Brain microvascular endothelial cell (primary cell): ENCODE data around the gene NDOR1.
A peak's percentile ranks its signal among the peaks of the same experiment; 100 is the strongest.

Experiments
- DNase-seq: peaks from one replicate; pipeline ENCODE4 v3.0.0-alpha.2; 2020
- H3K27ac ChIP-seq: fragments of 250-450 bp; sonication (Bioruptor Pico); 2 replicates; pipeline ENCODE4 v1.5.1; 2020; ENCODE audit warnings: mild to moderate bottlenecking, moderate library complexity
- H3K27me3 ChIP-seq: fragments of 250-450 bp; sonication (Bioruptor Pico); replicated peaks from 2 replicates; pipeline ENCODE4 v1.5.1; 2020; ENCODE audit warnings: mild to moderate bottlenecking
- H3K36me3 ChIP-seq: fragments of 250-450 bp; sonication (Bioruptor Pico); replicated peaks from 2 replicates; pipeline ENCODE4 v1.5.1; 2020; ENCODE audit warnings: mild to moderate bottlenecking
- H3K4me3 ChIP-seq: 2 replicates; pipeline ENCODE4 v1.5.1; 2011; ENCODE audit warnings: low read depth, mild to moderate bottlenecking, control low read depth, low read length, moderate library complexity
- in situ Hi-C: cut with HindIII; loops from 2 replicates; pipeline ENCODE4 v1.10.0; 2017; ENCODE audit warnings: low sequenced_read_pairs, low pct_ligation_motif_present
- TF ChIP-seq, protein P1 (sequence below): IDR thresholded peaks from 2 replicates; pipeline ENCODE4 v1.5.1; 2011; ENCODE audit warnings: low read depth, mild to moderate bottlenecking, moderate library complexity, low read length, control low read depth, inconsistent platforms; ENCODE audit errors: missing control alignments

The NDOR1 gene

DNA sequence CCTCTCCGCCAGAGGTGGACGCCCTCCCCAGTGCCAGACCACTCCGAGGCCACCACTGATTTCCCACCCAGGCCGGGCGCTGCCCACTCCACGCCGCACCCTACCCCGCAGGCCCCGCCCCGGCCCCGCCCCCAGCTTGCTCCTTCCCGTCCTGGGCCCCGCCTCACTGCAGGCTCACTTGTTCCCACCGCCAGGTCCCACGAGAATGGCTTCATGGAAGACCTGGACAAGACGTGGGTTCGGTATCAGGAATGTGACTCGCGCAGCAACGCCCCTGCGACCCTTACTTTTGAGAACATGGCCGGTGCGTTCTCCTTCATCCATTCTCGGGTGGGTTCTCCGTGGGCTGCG, 42.2 kb upstream of the NDOR1 start:
- Histone ChIP-seq H3K27ac (no peak overlapping the region), H3K36me3 (no peaks in the 10 kb centered on the region), H3K27me3 (peaks cover 79% of the 10 kb centered on the region), H3K4me3 (peak overlapping the region; percentile 12)
- no peak for DNase-seq
- in situ Hi-C loops, result no loop called here
- TF ChIP-seq, protein P1, sequence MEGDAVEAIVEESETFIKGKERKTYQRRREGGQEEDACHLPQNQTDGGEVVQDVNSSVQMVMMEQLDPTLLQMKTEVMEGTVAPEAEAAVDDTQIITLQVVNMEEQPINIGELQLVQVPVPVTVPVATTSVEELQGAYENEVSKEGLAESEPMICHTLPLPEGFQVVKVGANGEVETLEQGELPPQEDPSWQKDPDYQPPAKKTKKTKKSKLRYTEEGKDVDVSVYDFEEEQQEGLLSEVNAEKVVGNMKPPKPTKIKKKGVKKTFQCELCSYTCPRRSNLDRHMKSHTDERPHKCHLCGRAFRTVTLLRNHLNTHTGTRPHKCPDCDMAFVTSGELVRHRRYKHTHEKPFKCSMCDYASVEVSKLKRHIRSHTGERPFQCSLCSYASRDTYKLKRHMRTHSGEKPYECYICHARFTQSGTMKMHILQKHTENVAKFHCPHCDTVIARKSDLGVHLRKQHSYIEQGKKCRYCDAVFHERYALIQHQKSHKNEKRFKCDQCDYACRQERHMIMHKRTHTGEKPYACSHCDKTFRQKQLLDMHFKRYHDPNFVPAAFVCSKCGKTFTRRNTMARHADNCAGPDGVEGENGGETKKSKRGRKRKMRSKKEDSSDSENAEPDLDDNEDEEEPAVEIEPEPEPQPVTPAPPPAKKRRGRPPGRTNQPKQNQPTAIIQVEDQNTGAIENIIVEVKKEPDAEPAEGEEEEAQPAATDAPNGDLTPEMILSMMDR, result no peak

DNA sequence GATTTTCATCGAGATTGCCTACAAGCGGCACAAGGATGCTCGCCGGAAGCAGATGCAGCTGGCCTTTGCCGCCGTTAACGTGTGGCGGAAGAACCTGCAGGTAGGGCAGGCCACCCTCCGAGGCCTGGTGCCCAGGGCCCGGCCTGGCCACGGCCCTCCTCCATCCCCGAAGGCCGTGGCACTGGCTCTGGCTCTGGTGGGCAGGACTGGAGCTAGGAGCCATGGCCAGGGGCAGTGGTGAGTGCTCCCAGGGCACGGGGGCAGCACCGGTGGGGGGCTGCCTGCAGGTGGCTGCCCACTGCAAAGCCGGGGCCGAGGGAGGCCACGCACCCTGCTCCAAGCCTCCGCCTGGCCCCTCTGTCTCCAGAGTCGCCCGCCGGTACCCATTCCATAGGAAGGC, 41.7 kb upstream of the NDOR1 start:
- DNase-seq, result no peak
- Histone ChIP-seq H3K36me3 (no peaks in the 10 kb centered on the region), H3K27ac (no peak overlapping the region), H3K4me3 (no peak overlapping the region), H3K27me3 (peaks cover 79% of the 10 kb centered on the region)
- in situ Hi-C loops, result no loop called here
- TF ChIP-seq, protein P1, result no peak

DNA sequence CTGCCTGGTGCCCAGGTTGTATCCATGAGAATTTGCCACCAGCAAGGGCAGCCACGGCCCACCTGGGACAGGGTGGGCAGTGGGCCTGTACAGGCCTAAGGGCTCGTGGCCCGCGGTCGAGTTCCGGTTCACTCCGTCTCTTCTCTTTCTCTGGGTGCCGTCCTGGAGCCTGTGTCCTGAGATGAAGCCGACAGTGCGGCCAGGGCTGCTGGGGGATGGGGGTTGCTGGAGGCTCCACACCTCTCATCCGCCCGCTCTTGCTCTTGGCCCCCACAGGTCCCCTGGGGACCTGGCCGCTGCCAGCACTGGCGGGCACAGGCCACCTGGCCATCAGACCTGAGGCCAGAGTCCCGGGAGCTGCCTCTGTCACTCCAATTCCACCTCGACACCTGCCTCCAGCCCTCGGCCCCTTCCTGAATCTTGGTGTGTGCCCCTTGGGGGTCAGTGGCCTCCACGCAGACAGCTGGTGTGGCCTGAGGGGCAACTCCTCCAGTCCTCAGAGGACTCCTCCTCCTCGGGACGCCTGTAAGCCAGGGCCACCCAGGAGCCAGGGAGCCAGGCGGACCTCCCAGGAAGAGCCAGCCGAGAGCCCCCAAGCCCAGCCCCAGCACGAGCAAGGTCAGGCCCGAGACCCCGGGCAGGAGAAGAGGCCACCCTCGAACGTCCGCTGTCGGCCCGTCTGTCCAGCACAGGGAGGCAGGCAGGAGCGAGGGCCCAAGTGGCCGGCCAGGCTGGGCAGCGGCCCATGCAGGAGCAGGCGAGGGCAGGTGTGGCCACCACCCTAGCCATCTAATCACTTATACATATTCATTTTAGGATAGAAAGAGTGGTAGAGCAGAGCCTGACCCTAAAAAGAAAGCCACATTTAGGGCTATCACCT, 40.9 kb upstream of the NDOR1 start:
- in situ Hi-C loops, result no loop called here
- Histone ChIP-seq H3K27ac (no peak overlapping the region), H3K36me3 (no peaks in the 10 kb centered on the region), H3K27me3 (peaks cover 84% of the 10 kb centered on the region), H3K4me3 (no peak overlapping the region)
- DNase-seq, result no peak
- TF ChIP-seq, protein P1, result no peak

DNA sequence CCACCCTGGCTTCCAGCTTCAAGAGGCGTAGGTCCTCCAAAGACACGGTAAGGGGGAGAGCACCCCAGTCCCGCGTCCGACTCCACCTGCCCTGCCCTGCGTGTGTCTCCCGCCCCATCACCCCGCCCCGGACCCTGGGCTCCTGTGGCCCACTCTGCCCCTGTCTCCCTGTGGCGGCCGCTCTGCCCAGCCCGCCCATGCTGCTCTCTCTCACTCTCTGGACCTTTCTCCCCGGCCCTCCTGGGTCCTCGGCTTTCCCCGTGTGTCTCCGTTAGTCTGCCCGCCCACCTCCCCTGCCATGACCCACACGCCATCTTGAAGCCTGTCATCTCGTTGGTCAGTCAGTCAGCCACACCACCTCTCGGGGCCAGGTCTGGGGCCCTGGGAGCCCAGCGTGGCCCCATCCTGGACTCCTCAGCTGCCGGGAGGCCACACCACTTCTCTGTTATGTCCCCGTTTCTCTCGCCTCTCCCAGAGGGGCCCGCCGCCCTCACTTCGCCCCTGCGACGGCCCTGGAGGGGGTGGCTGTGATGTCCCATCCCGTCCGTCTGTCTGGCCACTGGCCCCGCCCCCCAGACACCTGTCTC, 40.2 kb upstream of the NDOR1 start:
- in situ Hi-C loops, result no loop called here
- no peak for DNase-seq
- peaks cover 87% of the 10 kb centered on the region for H3K27me3 ChIP-seq
- no peaks in the 10 kb centered on the region for H3K36me3 ChIP-seq
- H3K4me3 ChIP-seq, result no peak overlapping the region
- no peak overlapping the region for H3K27ac ChIP-seq
- TF ChIP-seq, protein P1, result no peak

DNA sequence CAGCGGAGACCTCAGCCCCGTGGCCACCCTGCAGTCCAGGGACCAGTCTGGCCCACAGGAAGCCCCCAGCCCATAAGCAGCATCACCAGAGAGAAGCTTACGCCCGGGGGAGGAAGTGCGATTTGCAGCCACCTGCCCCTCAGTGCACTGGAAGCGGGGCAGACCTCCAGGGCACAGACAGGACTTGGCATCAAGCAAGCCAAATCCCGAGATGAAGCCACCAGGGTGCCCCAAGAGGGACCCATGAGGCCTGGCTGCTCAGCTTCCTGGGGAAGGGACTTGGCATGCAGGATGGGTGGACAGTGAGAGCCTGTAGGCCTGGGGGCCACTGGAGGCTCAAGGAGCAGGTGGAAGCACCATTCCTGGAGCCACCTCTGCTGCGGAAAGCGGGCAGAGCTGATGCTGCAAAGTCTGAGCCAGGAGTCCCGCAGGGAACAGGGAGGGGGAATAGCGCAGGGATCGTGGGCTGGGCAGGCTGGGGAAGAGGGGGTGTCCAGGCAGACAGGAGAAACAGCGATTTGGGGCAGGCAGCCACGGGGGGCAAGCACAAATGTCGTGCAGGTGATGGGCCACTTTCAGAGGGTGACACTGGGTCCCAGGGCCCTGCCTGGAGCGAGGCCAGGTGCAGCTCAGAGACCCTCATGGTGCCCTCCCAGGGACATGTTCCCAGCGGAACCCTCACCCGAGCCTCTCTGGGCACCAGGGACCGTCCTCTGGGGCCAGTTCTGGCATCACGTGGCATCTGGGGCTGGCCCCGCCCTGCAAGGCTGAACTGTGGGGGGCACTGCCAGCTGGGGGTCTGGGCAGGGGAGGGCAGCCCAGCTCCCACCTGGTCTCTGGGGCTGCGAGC, 38.9 kb upstream of the NDOR1 start:
- in situ Hi-C loops, result no loop called here
- TF ChIP-seq, protein P1, result no peak
- peaks cover 91% of the 10 kb centered on the region for H3K27me3 ChIP-seq

More for the DNA sequence above, 38.9 kb upstream of the NDOR1 start:
- H3K4me3 ChIP-seq, result no peak overlapping the region
- H3K27ac ChIP-seq, result no peak overlapping the region
- no peaks in the 10 kb centered on the region for H3K36me3 ChIP-seq
- DNase-seq, result no peak
